Measurements from ENCODE around the gene CCM2.

DNA sequence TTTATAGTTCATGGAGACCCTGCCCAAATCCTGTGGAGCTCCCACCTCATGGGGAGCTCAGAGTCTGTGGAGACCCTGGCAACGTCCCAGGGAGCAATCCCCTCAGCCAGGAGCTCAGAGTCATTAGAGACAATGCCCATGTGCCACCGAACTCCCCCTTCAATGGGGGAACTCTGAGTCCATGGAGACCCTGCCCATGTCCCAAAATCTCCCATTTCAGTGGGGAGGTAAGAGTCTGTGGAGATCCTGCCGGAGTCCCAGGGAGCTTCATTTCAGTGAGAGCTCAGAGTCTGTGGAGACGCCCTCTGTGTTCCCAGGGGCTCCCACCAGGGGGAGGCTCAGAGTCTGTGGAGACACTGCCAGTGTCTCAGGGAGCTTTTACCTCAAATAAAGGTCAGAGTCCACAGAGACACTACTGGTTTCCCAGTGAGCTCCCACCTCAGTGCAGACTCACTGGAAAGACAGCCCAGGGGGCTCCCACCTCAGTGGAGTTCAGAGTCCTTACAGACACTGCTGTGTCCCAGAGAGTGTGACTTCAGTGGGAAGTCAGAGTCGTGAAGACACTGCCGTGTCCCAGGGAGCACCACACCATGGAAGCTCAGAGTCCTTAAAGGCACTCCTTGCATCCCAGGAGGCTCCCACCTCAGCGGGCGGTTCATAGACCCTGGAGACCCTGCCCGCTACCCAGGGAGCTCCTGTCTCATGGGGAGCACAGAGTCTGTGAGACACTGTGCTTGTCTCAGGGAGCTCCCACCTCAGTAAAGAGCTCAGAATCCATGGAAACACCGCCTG, 26.2 kb upstream of the CCM2 start:
- no peak for TF ChIP-seq EP300 (IDR thresholded peaks at IDR 0.05)
- TF ChIP-seq GATA3 (IDR thresholded peaks at IDR 0.05; ENCODE audit: borderline replicate concordance), result no peak
- TF ChIP-seq, protein P1, sequence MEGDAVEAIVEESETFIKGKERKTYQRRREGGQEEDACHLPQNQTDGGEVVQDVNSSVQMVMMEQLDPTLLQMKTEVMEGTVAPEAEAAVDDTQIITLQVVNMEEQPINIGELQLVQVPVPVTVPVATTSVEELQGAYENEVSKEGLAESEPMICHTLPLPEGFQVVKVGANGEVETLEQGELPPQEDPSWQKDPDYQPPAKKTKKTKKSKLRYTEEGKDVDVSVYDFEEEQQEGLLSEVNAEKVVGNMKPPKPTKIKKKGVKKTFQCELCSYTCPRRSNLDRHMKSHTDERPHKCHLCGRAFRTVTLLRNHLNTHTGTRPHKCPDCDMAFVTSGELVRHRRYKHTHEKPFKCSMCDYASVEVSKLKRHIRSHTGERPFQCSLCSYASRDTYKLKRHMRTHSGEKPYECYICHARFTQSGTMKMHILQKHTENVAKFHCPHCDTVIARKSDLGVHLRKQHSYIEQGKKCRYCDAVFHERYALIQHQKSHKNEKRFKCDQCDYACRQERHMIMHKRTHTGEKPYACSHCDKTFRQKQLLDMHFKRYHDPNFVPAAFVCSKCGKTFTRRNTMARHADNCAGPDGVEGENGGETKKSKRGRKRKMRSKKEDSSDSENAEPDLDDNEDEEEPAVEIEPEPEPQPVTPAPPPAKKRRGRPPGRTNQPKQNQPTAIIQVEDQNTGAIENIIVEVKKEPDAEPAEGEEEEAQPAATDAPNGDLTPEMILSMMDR (IDR thresholded peaks at IDR 0.05), result peak; percentile 25; the same call in 1 of the 3 replicates
- TF ChIP-seq RAD21 (conservative IDR thresholded peaks at IDR 0.05 in 1 of 2, IDR thresholded peaks at IDR 0.05 in 1 of 2), result peak in 1 of 2 experiments; percentile 46; a peak in 2 of 5 replicates

Data from A549 (cell line).